Stimulated activated CD8-positive, alpha-beta memory T cell treated with anti-CD3 and anti-CD28 coated beads, Interleukin-4, amount 100 ng/mL, for 1 hour (primary cell): ENCODE data around the gene MYBBP1A.
"Not testable (repeated sequence)": the region's sequence is repeated elsewhere in the genome, so short reads cannot be mapped to it uniquely, and the experiment has no call there.

Experiments used
- DNase-seq, 2 donors: peaks; one replicate each; pipeline ENCODE4 v3.0.0-alpha.2; 2020; ENCODE audit warnings: low read depth in 2 of 2, low spot score in 1 of 2

The MYBBP1A gene

DNA sequence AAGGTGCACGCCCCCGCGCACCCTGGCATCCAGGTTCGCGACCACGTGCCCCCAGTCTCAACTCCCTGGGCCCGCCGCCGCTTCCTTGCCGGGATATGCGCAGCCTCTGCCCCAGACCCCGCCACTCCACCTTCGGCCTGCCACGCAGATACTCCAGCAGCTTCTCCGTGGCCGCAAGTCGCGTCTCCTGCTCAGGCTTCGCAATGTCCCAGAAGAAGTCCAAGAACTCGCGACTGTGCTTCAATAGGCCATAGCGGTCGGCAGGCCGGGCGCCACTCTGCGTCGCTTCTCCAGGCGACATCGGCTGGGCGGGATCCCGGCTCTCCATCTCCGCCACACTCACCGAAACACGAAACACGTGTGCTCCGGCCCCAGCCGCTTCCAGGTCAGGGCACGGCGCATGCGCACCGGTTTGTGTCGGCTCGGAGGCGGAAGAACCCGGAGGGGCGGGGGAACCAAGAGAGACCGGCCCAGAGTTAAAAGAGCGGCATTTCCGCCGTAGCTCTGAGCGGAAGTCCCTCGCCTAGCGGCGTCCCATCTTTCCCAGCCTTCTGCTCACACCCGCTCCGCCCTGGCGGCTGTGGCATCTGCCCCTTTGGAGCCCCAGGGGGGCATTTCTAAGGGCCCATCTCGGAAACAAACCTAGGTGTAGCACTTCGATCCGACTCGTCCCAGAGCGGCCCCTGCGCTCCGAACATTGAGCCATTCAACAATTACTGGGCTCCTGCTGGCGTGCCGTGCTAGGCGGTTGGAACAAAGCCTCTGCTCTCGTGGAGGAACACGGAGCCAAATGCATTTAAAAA is at the start of gene MYBBP1A:
Gene MYBBP1A, minus strand, starts transcription at position 388 of the 803 bp plus-strand sequence. Its CDS starts 60 bp downstream, at position 328.
- peak; percentile 93 to 94 for DNase-seq

GRCh38 chr17:4604736-4605135 is 49.6 kb upstream of the MYBBP1A start:
- DNase-seq = not testable (repeated sequence)

DNA sequence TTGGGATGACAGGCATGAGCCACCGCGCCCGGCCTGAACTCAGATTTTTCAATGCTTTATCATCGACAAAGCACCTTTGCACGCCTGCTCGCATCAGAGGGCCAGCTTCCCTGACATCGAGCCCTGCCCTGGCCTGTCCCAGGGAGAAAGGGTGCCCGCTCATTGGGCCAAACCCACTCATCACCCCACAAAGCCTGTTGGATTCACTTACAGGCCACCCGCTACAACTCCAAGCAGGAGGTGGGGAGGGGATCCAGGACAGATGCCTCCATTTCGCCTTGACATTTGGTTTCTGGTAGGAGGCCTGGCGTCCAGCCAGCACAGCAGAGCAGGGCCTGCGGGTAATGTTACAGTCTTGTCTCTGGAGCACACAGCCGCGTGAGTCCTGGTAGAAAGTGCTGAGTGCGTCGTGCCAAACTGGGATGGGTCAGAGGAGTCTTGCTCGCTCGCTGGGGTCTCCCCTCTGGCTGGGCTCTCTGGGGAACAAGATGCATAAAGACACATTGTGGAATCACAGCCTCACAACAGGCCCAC is 49.0 kb upstream of the MYBBP1A start:
- DNase-seq = no peak

DNA sequence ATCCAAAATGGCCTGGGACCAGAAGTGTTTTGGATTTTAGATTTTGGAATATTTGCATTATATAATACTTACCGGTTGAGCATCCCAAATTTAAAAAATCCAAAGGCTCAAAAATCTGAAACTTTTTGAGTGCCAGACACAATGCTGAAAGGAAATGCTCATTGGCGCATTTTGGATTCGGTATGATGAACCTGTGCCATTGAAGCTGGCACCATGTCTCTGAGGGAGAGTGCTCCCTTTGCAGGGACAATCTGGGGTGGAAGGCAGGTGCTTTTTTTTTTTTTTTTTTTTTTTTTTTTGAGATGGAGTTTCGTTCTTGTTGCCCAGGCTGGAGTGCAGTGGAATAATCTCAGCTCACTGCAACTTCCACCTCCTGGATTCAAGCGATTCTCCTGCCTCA is 46.9 kb upstream of the MYBBP1A start:
- DNase-seq = no peak

GRCh38 chr17:4601326-4601725 is 46.1 kb upstream of the MYBBP1A start:
- DNase-seq = no peak

DNA sequence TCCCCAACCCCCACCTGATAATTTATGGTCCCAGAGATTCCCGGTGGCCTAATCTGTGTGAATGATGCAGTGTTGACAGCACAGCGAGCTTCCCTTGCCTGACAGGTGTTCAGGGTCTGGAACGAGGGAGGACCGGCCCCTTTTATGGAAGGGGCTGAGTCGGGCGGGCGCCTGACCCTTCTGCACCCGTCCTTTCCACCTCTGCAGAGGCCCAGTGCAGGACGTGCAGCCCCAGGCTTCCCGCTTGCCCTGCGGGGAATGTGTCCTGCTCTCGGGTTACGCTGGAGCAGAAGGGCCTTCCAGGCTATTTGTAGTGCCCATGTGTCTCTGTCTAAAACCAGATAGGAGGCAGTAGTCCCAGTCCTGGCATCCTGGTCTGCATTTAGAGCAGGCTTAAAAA is 45.4 kb upstream of the MYBBP1A start:
- no peak for DNase-seq

DNA sequence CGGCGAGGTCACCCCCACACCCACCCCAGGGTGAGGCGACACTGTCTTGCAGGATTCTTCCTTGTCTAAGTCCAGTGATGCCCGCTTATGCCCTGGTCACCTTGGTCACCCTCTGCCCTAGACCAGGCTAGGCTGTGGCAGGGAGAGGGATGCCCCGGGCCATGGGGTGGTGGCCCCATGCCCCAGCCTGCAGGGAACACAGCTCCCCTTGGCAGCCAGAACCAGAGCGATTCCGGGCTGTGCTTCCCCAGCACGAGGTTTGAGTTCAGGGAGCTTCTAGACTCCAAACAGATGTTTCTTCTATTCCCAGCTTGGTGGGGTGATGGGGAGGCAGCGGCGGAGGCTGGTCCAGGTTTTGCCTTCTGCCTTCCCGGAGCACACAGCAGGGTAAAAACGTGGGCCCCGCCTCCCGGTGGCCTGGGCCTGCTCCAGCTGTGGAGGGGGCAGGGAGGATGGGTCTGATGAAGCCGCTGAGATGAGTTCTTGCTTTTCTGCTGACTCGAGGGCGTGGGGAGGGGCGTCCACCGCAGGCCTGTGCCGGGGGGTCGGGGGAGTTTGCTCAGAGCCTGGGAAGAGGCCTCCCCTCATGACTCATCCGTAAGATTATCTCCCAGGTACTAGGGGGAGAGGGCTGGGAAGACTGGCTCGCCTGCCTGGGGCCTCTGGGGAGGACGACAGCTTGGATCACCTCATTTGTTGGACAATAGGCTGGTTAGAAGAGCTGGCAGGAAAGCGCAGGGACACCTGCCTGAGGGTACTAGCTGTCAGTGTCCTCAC is 44.5 kb upstream of the MYBBP1A start:
- no peak for DNase-seq

- DNase-seq = no peak
Measured at GRCh38 chr17:4598776-4599504, 43.8 kb upstream of the MYBBP1A start.

DNA sequence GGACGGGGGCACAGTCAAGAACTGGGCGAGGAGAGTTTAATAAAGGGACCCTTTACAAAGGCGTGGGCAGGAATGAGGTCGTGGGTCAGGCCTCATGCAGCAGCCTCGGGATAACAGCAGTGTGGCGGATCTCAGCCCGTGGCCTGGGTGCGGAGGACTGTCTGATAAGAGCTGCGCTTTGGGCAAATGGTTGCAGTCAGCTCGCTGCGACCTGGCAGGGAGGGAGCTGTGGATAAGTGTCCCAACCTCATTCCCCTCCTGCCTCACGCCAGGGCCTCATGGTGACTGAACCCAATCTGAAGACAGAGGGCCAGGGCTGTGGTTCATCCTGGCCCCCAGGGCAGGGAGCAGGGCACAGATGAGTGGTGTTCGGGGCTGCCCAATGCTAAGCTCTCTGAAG is 42.8 kb upstream of the MYBBP1A start:
- DNase-seq = no peak

DNA sequence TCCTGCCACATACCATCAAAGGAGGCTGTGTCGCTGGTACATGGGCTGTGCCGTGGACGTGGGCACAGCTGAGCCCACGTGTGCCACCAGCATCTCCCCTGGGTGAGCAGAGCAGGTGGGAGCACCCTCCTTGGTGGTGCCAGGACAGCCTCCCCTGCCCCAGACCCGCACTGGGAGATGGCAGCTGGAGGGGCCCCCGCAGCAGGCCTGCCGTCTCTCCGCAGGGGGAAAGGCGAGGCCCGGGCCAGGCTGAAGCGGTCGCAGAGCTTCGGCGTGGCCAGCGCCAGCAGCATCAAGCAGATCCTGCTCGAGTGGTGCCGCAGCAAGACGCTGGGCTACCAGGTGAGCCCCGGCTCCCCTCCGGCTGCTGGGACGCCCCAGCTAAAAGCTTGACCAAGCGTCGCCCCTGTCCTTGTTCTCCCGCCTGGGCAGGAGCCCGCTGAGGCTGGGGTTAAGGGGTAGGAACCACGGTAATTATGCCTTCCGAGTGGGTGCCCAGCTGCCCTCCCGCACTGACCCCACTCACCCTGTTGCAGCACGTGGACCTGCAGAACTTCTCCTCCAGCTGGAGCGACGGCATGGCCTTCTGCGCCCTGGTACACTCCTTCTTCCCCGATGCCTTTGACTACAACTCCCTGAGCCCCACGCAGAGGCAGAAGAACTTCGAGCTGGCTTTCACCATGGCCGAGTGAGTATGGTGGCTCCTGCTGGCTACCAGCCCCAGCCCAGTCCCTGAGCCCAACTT is 41.6 kb upstream of the MYBBP1A start:
- DNase-seq = no peak

DNA sequence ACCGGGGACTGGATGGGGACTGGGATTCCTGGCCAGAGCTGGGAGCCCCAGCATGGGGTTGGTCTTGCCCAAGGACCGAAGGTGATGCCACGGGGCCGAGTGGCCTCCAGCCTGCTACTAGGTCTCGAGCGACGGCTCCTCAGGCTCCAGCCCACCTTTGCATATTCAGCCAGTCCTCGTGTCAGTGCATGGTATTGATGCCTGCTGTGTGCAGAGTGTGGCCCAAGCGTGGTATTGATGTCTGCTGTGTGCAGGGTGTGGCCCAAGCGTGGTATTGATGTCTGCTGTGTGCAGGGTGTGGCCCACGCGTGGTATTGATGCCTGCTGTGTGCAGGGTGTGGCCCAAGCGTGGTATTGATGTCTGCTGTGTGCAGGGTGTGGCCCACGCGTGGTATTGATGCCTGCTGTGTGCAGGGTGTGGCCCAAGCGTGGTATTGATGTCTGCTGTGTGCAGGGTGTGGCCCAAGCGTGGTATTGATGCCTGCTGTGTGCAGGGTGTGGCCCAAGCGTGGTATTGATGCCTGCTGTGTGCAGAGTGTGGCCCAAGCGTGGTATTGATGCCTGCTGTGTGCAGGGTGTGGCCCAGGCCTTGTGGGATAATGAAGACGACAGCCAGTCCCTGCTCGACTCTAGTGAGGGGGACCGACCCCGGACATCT is 40.6 kb upstream of the MYBBP1A start:
- not testable (repeated sequence) for DNase-seq

GRCh38 chr17:4594931-4595684 is 39.9 kb upstream of the MYBBP1A start:
- DNase-seq = no peak

GRCh38 chr17:4594406-4594805 is 39.2 kb upstream of the MYBBP1A start:
- DNase-seq = no peak

GRCh38 chr17:4593021-4593421 is 37.8 kb upstream of the MYBBP1A start:
- DNase-seq = no peak

GRCh38 chr17:4592240-4593005 is 37.2 kb upstream of the MYBBP1A start:
- no peak for DNase-seq

DNA sequence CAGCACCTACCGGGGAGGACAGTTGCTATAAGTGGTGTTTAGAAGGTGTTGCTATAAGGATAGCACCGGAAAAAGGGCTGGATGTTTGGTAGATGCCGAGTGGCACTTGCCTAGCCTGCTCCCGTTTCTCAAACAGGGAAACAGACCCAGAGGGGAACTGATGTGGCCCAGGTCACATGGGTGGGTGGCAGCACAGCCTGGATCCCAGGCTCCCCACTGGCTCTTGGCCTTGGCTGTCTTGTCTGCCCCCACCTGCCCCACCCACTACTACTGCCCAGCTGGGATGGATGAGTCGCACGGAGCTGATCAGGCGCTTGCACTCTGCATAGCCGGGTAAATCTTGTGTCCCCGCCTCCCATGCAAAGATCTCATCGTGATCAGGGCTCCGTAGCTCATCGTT is 36.3 kb upstream of the MYBBP1A start:
- DNase-seq = no peak

GRCh38 chr17:4590981-4591453 is 35.8 kb upstream of the MYBBP1A start:
- no peak for DNase-seq

- not testable (repeated sequence) for DNase-seq
Measured at GRCh38 chr17:4590042-4590441, 34.9 kb upstream of the MYBBP1A start.
